Thyroid gland (tissue), 4 donors: ENCODE data around the gene TELO2.

Experiments
- CTCF ChIP-seq, 6 experiments: fragments of 200-600 bp in 3 of 6; fragments of 450-650 bp in 3 of 6; sonication (generic) in 3 of 6; IDR thresholded peaks; one replicate each; pipeline ENCODE4 v1.5.1; 2016 to 2019; ENCODE audit warnings: antibody characterized with exemption in 6 of 6, mild to moderate bottlenecking in 2 of 6, inconsistent platforms in 1 of 6, moderate library complexity in 1 of 6
- POLR2A ChIP-seq, 2 donors: fragments of 450-650 bp; IDR thresholded peaks; one replicate each; pipeline ENCODE4 v1.6.1; 2017; ENCODE audit warnings: antibody characterized with exemption in 2 of 2, mild to moderate bottlenecking in 2 of 2, moderate library complexity in 1 of 2

GRCh38 chr16:1510941-1511351 is 17.8 kb downstream of the TELO2 start:
- no peak for TF ChIP-seq CTCF (IDR thresholded peaks at IDR 0.05)
- no peak for TF ChIP-seq POLR2A (IDR thresholded peaks at IDR 0.05)
